Forelimb muscle (tissue), 1 donor: Measurements from ENCODE around the gene DHRS12. TPM values are rescaled to one million over a fixed set of nuclear protein-coding genes. Genes with fewer than 3 reads are reported as not detected.

Source experiments
- DNase-seq: peaks from one replicate; pipeline ENCODE4 v3.0.0-alpha.2; 2013; ENCODE audit warnings: low read depth
- polyA plus RNA-seq: library from polyadenylated mRNA; unstranded; fragments of 120-200 nt; gene quantifications from one replicate; pipeline ENCODE4 v1.2.1, GENCODE V29; 2013; ENCODE audit not compliant: insufficient read length

The DHRS12 gene
- polyA plus RNA-seq, 1 donor = 14.8 TPM

DNA sequence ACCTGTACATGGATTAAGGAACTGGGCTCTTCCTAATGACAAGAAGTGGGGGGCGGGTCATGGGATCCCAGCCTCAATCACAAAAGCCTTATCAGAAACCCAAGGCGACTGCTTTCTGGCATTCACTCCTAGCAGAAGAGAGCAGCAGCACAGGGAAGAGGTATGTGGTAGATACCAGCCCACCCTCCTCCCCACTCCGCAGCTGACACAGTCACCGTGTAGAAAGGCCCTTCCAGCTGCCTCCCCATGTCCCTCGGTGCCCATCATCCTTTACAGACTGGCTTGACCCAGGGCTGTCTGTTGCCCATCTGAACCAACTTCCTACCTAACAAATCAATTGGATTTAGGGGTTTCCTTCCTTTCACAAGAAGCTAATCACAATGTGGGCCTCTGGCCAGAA is 3.1 kb upstream of the DHRS12 start:
- DNase-seq = no peak

DNA sequence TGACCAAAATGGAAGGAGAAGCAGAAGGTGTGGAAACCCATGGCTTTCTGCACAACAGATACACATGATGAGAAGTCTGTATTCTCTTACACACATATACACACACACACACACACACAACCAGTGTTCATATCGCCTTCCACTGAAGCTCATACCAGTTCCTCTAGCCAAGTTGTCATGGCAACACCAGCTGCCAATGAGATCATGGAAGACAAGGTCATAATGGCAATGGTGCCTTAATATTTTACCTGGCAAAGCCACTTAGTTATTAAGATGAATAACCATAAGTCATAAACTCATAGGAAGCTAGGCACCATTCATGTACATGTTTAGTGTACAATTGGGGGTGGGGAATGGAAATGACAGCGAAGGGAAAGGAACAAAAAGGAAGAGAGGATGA is 2.6 kb upstream of the DHRS12 start:
- DNase-seq = no peak

DNA sequence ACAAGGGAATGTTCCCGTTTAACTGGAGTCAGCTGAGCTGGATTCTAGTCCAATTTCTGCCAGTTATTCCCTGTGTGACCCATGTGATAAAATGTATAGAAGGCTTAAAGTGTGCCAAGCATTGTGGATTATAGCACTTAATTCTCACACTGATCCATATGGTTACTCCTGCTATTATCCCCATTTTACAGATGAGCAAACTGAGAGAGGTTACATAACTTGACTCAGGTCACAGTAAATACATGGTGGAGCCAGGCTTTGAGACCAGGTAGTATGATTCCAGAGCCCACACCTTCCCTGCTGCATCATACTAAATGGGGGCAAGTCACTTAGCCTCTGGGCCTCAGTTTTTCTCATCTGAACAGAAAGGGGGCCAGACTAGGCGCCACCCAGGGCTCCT is 2.0 kb upstream of the DHRS12 start:
- no peak for DNase-seq

DNA sequence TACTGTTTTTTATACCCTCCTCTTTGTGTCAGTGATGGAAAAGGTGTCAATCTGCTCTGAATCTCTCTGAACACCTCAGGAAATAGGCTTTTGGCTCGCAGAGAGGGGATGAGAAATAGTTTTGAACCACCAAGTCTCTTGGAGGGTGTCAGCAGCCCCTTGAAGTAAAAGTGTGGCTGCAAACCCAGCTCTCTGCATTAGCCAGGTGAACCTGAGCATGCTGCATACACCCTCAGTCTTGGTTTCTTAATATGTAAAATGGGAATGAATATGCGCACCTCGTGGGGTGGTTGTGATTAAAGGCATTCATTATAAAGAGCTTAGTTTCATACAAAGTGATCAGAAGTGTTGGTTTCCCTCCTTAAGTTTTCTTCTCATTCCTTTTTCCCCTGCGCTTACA is 1.4 kb upstream of the DHRS12 start:
- DNase-seq = no peak

DNA sequence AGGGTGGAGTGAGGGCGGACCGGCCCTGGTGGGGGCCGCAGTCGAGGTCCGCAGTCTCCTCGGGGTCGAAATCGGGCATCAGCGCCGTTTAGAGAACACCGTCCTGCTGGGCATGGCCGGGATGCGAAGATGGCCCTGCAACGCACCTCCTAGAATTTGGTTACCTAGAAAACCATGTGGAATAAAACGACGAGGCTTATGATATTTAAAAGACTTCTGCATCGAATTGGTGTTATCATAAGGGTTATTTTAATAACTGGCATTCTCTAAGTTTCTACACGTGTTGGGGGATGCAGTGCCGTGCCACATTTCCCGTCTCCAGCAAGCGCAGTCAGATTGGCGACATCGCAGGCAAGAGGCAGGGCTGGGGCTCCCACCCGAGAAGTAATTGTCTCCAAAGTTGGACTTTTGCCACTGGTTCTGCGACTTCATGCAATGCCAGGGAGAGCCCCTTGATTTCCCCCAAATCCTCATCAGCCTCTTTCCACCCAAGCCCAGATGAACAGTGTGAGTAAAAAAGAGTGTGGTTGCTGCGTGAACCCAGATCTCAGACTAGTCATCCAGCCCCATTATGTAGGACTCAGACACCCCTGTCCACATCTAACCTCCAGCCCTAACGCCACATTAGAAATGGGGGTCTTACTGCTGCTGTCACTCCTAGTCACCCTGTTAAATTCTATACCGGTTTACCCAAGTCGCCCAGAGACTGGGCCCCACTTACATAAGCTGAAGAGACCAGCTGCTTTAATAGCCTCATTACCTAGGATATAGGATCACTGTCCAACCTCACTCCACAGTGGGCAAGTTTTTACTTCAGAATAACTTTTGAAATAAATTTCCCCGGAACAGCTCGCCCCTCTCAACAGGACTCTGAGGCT is 571 bp upstream of the DHRS12 start:
- no peak for DNase-seq

DNA sequence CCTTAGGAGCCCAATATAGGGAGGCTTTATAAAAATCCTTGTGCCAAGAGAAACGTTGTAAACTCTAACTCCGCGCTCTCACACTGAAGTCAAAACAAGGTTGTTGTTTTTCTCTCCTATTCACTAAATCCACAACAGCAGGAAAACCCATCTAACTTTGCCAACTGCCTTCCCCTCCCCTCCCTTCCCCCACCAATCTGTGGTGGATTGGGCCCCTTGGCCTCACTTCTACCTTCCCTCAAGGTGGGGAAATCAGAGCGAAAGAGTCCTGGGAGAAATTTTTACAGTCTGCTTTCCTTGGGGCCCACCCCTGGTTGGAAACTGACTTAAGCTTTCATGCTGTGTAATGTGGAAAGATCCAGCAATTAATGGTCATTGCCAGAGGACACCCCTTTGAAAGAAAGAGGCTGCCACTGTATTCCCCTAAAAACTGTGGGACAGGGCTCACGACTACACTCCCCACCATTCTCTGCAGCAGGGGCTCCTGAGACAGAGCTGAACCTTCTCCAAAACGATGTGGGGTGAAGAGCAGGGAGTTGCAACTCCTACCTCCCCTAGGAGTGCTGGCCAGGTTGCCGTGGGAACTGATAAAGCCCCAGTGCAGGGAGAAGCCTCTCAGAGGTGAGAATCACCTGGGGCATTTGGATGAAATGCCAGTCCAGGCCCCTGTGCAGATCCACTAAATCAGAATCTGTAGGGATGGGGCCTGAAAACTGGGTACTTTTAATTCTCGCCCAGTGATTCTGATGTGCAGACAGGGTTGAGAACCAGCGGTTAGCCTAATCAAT is 1.1 kb downstream of the DHRS12 start:
- DNase-seq = no peak

DNA sequence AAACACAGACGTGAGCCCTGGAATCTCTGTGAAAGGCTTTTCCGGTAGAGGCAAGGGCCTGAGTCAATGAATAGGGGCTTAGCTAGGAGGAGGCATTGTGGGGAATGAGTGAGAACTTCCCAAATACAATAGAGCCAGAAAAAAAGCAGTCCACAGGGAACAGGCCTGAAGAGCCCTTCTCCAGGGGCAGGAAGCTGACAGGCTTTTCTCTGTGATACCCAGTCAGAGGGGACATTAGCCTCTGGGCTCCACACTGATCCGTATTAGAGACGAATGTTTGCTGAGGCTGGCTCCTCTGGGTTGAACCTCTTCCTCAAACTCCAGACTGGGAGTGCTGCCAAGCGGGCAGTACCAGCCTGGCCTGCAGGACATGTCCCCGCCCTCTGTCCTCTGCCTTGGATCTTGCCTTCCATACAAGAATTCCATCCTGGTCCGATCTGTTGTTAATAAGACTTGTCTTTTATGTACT is 2.3 kb downstream of the DHRS12 start:
- DNase-seq = no peak

DNA sequence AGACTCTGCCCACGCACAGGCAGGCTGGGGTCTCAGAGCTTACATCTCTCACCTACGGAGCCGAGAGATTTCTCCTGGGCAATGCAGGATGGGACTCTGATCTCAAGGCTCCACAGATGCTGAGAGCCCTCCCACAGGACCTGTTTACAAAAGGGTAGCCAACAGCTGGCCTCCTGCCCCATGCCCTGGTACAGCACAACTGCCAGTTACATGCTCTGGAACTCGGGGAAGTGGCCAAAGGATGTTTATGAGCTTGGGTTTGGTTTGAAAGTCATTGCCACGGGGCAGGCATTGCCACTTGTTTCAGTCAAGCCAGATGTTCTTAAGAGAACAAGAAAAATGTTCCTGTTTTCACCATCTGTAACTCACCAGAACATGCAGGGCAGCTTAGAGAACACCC is 3.5 kb downstream of the DHRS12 start:
- no peak for DNase-seq

DNA sequence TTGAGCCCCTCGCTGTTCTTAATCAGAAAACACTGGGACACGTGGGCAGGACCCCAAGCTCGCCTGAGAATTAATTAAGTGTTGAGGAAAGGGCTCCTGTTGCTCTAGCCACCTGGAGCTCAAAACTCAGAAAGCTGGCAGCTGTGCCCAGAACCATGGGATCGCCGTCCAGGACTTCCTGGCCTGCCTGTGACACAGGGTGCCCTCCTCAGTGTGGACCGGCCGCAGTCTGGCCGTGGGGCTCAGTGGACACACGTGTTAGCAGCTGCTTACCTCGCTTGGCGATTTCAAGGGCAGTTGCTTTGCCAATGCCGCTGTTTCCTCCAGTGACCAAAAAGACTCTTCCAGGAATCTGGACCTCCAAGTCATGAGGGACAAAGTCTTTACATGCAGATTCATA is 4.7 kb downstream of the DHRS12 start:
- no peak for DNase-seq

DNA sequence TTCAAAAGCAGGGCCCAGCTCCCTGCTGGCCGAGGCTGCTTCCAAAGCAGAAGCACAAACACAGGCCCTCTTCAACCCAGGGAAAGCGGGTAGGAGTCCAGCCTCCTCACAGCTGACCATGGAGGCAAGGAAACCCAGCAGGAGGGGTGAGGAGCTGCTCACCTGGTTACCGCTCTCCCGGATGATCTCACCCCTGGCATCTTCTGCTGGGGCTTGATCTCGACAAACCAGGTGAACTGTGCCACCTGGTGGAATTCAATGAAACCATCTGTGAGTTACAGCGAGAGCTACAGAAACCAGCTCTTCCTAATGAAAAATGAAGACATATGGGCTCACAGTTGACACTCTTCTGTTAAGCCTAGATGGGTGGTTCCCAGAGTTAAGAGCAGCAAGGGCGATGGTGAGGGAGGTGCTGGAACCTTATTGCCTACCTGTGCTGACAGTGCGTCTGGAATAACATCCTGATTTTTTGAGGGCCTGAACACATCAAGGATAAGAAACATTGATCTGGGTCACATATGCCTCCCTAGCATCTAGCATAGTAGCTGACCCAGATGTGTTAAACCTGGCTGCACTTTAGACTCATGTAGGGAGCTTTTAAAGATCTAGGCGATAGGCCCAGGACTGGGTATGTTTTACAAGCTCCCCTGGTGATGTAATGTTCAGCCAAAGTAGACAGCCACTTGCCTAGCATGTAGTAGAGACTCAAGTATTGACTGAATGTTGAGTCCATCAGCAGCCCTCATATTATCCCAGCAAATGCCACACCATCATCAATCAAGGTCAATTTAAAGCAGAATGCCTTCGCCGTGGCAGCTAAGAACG is 6.1 kb downstream of the DHRS12 start:
- DNase-seq = no peak

DNA sequence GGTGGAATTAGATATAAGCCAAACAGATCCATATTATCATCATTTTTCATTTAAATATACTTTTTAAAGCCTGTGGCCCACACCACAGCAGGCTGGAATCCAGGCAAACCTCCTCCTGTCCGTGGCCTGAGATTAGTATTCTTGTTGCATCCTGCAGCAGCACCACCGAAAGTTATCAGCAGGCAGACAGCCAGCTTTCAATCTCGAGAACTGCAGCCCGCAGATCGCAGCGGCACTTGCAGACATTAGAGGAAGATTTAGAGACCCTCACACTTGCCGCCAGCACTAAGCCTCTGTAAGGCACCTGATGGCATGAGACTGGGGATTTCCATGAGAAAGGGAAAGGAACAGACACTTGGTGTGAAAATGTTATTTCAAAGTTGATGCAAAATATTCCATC is 7.4 kb downstream of the DHRS12 start:
- DNase-seq = no peak

DNA sequence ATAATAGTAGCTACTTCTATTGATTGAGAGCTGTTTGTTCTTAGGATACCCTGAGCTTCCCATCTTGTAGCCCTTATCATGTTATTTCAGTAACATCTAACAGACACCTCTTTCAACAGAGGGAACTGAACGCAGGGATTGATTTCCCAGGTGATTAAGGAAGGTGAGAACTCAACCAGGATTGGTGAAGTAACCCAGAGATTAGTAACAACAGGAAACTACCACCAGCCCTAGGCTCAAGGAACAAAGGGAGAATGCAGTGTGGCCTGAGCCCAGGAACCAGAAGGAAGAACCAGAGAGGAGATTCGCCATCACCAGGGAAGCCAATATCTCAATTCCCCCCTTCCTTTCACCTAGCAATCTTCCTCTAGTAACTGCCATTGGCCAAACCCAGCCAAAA is 8.5 kb downstream of the DHRS12 start:
- DNase-seq = no peak

DNA sequence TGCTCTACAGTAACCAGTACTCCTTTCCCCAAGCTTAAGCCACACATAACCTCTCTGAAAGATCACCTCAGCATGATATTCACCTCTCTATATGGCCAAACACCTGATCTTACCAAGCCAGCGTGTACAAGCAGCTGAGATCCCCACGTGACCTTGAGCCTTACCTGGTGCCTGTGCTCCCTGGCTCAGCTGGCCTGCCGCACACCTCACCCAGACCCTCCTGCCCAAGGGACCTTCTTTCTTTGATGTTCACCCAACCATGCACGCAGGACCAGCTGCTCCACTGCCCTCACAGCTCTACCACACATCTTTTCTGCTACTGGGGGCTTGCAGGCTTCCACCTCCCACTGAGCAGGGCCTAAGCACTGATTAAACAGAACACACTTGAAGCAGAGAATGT is 9.0 kb downstream of the DHRS12 start:
- no peak for DNase-seq

DNA sequence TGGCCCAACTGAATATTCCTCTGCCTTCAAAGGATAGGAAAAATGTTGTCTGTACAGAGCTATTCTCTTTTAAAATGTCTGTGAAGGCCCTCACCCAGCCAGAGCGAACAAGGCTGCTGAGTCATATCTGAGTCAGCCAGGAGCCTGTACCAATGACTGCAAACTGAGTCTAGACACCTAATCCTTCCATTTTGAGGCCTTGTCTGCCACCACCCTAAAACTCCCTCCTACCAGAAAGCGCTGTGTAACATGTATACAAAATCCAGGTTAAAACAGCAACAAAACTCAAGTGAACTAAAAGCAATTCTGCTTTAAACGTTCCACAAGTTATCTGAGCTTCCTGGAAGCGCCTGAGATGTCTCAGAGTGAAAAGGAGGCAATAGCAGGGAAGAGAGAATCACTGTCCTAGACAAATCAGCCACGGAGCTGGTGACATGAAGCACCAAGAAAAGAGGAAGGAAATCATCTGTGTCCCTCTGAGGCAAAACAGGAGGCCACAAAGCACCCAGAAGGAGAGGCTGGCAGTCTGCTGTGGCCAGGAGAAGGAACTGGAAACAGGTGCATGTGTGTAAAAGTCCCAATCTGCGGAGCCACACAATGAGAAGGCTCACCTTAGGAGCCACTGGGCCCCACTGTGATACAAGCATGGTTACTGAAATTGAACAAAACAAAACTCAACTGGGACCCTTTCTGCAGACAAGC is 10.2 kb downstream of the DHRS12 start:
- DNase-seq = no peak

DNA sequence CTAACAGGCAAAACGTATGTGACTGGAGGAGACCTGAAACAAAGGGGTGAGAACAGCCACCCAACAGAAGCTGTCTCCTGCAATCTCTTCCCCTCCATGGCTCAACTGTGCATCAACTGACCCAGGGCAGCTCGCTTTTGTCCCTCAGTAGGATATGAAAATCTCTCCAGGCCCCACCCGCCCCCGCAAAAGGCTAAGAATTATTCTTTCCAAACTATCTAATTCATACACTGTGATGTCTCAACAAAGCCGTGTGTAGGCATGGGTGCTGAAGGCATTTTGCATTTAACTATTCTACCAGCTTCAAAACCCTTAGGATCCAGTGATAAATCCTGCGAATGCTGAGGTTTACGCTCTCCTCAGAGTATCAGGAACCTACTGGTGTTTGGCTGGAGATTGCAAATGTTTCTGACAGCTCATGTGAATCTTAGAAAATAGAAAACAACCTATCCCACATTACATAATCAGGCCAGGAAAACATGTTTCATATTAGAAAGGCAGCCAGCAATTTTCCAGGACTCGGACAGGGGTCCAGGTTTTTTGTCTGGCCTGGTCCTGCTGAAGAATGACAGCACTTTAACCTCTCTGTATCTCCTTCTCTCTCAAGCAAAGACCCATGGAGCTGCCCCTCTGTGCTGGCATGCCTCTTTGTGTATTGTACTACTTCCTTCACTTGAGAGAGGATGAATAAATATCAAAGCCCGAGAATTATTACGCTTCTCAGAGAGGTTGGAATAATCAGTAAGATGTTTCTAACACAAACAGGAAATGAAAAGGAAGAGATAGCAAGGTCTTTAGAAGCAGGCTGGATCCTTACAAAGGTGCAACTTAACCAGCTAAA is 17.3 kb downstream of the DHRS12 start:
- DNase-seq = peak; percentile 48

DNA sequence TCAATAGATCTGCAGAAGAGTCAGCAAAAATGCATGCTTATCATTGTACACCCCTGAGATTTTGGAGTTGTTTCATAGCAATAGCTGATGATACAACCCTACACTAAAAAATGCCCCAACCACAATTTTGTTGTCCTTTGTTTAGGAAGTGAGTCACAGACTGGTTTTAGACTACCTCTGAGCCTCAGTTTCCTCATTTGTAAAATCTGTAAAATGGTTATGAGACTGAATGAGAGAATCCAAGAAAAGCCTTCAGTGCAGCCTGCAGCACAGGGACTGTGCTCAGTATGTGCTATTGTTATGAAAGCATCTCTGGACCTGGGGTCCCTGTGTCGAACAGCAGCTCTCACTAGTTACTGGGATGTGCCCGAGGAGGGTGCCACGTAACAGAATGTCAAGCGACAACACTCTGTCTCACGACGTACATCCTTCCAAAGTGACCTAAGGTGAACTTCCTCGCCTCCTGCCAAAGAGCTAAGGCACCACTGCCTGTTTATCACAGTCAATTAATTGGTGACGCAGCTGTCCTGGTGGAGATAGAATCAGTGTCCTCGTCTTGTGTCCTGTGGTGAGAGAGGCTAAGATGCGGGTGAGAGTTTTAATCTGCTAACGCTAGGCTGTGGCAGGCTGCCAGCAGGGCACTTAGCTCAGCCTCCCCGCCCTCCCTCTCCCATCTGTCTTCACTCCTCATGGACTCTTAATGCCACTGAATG is 18.1 kb downstream of the DHRS12 start:
- no peak for DNase-seq

DNA sequence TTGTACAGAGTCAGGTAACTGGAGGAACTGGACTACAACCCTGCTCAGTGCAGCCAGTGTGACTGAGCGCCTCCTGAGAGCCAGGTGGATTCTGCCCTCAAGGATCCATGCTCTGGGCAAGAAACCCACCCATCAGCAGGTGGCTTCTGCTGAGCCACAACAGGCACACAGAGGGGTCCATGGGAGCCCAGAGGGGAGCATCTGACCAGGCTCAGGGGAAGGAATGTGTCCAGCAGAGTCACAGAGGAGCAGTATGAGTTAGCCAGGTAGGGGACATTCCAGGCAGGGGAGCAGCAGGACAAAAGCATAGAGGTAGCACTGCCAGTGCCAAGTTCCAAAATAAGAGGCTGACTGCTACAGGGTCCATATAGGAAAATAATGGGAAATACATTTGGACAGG is 19.9 kb downstream of the DHRS12 start:
- no peak for DNase-seq

DNA sequence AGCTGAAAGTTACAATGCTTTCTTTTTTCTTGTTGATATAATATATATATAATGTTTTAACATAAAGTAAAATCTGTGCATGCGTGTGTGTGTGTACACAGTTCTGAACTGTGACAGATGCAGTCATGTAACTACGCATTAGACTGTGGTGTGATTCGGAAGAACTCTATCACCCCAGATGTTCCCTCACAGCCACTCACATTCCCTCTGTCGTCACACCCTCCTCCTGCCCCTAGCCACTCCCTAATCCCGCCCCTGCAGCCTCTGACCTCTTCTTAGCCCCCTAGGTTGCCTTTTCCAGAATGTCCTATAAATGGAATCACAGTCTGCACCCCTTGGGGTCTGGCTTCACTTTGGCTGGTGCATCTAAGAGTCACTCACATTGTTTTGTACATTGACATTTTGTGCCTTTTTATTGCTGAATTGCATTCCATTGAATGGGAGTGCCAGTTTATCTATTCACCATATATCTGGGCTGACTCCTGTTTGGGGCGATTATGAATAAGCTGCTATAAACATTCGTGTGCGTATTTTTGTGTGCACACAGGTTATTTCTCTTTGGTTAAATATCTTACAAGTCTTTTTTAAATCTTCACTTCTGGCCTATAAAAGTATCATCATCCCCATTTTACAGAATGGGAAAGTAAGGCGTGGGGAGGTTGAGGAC is 20.4 kb downstream of the DHRS12 start:
- DNase-seq = no peak

DNA sequence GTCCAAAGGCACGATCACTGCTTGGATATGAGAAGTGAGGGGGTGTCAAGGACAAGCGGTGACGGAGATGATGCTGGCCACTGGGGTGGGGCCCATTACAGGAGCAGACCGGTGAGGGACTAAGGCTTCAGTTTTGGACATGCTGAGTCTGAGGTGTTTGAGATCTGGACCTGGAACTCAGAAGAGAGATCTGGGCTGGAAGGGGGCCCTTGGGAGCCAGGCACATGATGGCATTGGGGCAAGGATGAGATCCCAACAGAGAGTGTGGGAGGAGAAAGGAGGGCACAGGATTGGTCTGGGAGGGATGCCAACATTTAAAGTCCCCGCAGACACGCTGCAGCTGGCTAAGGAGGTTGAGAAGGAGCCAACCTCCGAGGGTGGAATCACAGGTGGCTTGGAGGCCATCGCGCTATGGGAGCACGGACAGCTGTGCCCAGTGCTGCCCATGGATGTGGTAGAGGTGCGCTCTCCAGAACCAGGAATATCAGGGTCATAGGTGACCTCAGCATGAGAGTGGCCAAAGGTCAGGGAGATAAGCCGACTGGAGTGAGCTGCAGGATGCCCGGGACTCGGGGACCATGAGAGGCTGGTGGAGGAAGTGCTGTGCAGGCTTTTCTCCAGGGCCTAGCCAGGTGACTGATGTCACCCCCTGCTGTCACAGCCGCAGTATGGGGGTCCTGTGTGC is 21.8 kb downstream of the DHRS12 start:
- no peak for DNase-seq
